ENCODE results near the gene OR7G3. TPM values are rescaled to one million over a fixed set of nuclear protein-coding genes. Genes with fewer than 3 reads are reported as not detected.

Gene OR7G3
- total and polyA plus RNA-seq, 2 of the 8 experiments (the other 6 are each of a cell fraction or from before 2014, with no cell fraction given): not detected

DNA sequence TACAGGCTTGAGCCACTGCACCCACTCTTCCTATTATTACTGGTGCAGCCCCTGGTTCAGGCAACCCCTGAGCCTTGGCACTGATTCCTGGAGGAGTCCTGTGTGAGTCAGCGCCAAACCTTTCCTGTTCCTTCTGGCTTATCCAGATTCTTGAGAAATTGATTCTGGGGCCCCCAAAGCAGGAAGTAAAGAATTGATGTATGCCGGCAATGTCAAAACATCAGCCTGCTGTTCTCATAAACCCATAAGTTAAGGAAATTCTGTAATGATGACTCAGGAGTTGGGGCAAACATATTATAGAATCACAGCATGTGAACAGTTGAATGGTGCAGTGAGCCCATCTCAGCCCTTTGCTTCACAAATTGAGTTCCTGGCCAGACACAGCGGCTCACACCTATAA is 1.4 kb upstream of the OR7G3 start:
- H3K9me3 ChIP-seq (ENCODE audit: insufficient read depth in 2 of 2, low read depth in 1 of 2, low read length in 1 of 2): peaks cover 29 to 46% of the 10 kb centered on the region in 2 experiments
- H2BK12ac ChIP-seq (ENCODE audit: low read depth, low read length): no peak overlapping the region
- H3K23me2 ChIP-seq (ENCODE audit: low read depth, low read length): no peaks in the 10 kb centered on the region
- no peaks in the 10 kb centered on the region for H3K27me3 ChIP-seq (replicated peaks in 1 of 4; ENCODE audit: control insufficient read depth in 3 of 4, extremely low read depth in 1 of 4, insufficient read depth in 3 of 4, low read length in 3 of 4)
- no peak overlapping the region for H3K4ac ChIP-seq (replicated peaks; ENCODE audit: insufficient read length, low read depth, low read length)
- H2BK120ac ChIP-seq (replicated peaks; ENCODE audit: low read depth, low read length): no peak overlapping the region
- no peaks in the 10 kb centered on the region for H3K79me2 ChIP-seq (ENCODE audit: control insufficient read depth in 1 of 2, insufficient read depth in 2 of 2, low read length in 2 of 2)
- H4K5ac ChIP-seq (ENCODE audit: insufficient read length, low read depth, low read length): no peak overlapping the region
- H2AFZ ChIP-seq (ENCODE audit: low read length): no peak overlapping the region
- H2AK5ac ChIP-seq (ENCODE audit: low read depth, low read length): no peak overlapping the region
- no peaks in the 10 kb centered on the region for H4K20me1 ChIP-seq (replicated peaks in 1 of 2; ENCODE audit: control insufficient read depth in 1 of 2, insufficient read depth in 2 of 2, low read length in 2 of 2)
- no peak overlapping the region for H3K27ac ChIP-seq (ENCODE audit: low read depth, low read length)
- H2BK15ac ChIP-seq (ENCODE audit: low read length): no peak overlapping the region
- no peak overlapping the region for H3K18ac ChIP-seq (ENCODE audit: extremely low read depth, low read length)
- ChIA-PET CTCF (ENCODE audit: partially characterized antibody) (no interaction called here), POLR2A (ENCODE audit: partially characterized antibody) (interaction anchor here (1.0 kb wide), 1 partner anchor 13 kb away, joined by 3 read pairs; no protein-coding TSS in a partner anchor)
- 84% methylated on average over 3 of the region's 3 CpGs; no CpG with 5 or more reads in 1 of the 2 experiments for WGBS, 2 experiments (ENCODE audit: extremely low coverage in 1 of 2, insufficient coverage in 1 of 2, insufficient read length in 1 of 2, insufficient replicate concordance in 2 of 2, low coverage in 1 of 2, low lambda C conversion rate in 2 of 2, missing lambda C conversion rate in 1 of 2)
- no peak overlapping the region for H3K23ac ChIP-seq (ENCODE audit: insufficient read length)
- no peak overlapping the region for H3K9ac ChIP-seq (replicated peaks in 1 of 4; ENCODE audit: extremely low read depth in 1 of 4, low read depth in 3 of 4, low read length in 3 of 4)
- H2BK20ac ChIP-seq (ENCODE audit: low read length): no peak overlapping the region
- H3K4me1 ChIP-seq (replicated peaks in 1 of 4; ENCODE audit: control insufficient read depth in 3 of 4, insufficient read depth in 4 of 4, low read length in 3 of 4): no peaks in the 10 kb centered on the region
- no peak overlapping the region for H4K8ac ChIP-seq (ENCODE audit: extremely low read depth, insufficient read depth, low read length)
- no peak for FAIRE-seq
- H3K36me3 ChIP-seq (ENCODE audit: control insufficient read depth in 2 of 4, insufficient read depth in 4 of 4, low read length in 3 of 4): no peaks in the 10 kb centered on the region
- no peak overlapping the region for H3K14ac ChIP-seq (ENCODE audit: insufficient read length)
- no peaks in the 10 kb centered on the region for H3K79me1 ChIP-seq (ENCODE audit: low read depth, low read length)
- H3K56ac ChIP-seq (replicated peaks; ENCODE audit: insufficient read length, low read depth, low read length): no peak overlapping the region
- H3K4me3 ChIP-seq (ENCODE audit: extremely low read depth in 1 of 4, insufficient read depth in 2 of 4, low read depth in 3 of 4, low read length in 4 of 4): no peak overlapping the region
- no peak overlapping the region for H4K91ac ChIP-seq (replicated peaks; ENCODE audit: insufficient read length, low read length)
- no peak overlapping the region for H2BK5ac ChIP-seq (ENCODE audit: low read depth, low read length)
- DNase-seq (ENCODE audit: low read depth in 1 of 2, low spot score in 2 of 2): no peak
- H3K4me2 ChIP-seq (ENCODE audit: insufficient read depth in 1 of 2, low read depth in 2 of 2, low read length in 2 of 2): no peak overlapping the region
- TF ChIP-seq, protein P1, sequence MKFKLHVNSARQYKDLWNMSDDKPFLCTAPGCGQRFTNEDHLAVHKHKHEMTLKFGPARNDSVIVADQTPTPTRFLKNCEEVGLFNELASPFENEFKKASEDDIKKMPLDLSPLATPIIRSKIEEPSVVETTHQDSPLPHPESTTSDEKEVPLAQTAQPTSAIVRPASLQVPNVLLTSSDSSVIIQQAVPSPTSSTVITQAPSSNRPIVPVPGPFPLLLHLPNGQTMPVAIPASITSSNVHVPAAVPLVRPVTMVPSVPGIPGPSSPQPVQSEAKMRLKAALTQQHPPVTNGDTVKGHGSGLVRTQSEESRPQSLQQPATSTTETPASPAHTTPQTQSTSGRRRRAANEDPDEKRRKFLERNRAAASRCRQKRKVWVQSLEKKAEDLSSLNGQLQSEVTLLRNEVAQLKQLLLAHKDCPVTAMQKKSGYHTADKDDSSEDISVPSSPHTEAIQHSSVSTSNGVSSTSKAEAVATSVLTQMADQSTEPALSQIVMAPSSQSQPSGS (IDR thresholded peaks at IDR 0.05; ENCODE audit: low read length): no peak
- no peak for TF ChIP-seq CREB1 (IDR thresholded peaks at IDR 0.05)
- no peak for TF ChIP-seq TAF1 (IDR thresholded peaks at IDR 0.05; ENCODE audit: low read depth, low read length)
- no peak for TF ChIP-seq RNF2 (IDR thresholded peaks at IDR 0.05; ENCODE audit: borderline replicate concordance, low read depth, low read length, missing control alignments, poor library complexity, severe bottlenecking)
- TF ChIP-seq, protein P2, sequence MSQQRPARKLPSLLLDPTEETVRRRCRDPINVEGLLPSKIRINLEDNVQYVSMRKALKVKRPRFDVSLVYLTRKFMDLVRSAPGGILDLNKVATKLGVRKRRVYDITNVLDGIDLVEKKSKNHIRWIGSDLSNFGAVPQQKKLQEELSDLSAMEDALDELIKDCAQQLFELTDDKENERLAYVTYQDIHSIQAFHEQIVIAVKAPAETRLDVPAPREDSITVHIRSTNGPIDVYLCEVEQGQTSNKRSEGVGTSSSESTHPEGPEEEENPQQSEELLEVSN (IDR thresholded peaks at IDR 0.05): no peak
- no peak for TF ChIP-seq POLR2A (IDR thresholded peaks at IDR 0.05; ENCODE audit: control extremely low read depth in 1 of 2, low read depth in 2 of 2, low read length in 2 of 2)
- TF ChIP-seq EZH2 (IDR thresholded peaks at IDR 0.05; ENCODE audit: low read depth, low read length, severe bottlenecking): no peak
- no peak for TF ChIP-seq JUND (IDR thresholded peaks at IDR 0.05; ENCODE audit: low read length)
- no peak for TF ChIP-seq KDM1A (IDR thresholded peaks at IDR 0.05; ENCODE audit: borderline replicate concordance, low read length)
- TF ChIP-seq GTF2F1 (IDR thresholded peaks at IDR 0.05; ENCODE audit: borderline replicate concordance, low read depth, low read length): no peak
- TF ChIP-seq PHF8 (conservative IDR thresholded peaks at IDR 0.05; ENCODE audit: low read depth, low read length): no peak
- no peak for TF ChIP-seq RFX5 (IDR thresholded peaks at IDR 0.05; ENCODE audit: borderline replicate concordance, low read depth, low read length)
- no peak for TF ChIP-seq BRCA1 (IDR thresholded peaks at IDR 0.05; ENCODE audit: low read depth, low read length)

Data from H1 (cell line).